SK-N-MC (cell line): ENCODE results near the gene GDF11.

Source experiments
- EZH2 ChIP-seq: fragments of 200-600 bp; sonication (generic); IDR thresholded peaks from one replicate; pipeline ENCODE4 v1.6.1; 2017; ENCODE audit warnings: antibody characterized with exemption
- FOXP2 ChIP-seq: optimal IDR thresholded peaks from 2 replicates; pipeline ENCODE3; 2011; ENCODE audit warnings: mild to moderate bottlenecking, moderate library complexity; ENCODE audit not compliant: insufficient read depth; ENCODE audit errors: extremely low read length, control extremely low read depth
- POLR2AphosphoS5 ChIP-seq: IDR thresholded peaks from 2 replicates; pipeline ENCODE4 v1.6.1; 2012; ENCODE audit warnings: mild to moderate bottlenecking, low read depth, low read length, borderline replicate concordance

DNA sequence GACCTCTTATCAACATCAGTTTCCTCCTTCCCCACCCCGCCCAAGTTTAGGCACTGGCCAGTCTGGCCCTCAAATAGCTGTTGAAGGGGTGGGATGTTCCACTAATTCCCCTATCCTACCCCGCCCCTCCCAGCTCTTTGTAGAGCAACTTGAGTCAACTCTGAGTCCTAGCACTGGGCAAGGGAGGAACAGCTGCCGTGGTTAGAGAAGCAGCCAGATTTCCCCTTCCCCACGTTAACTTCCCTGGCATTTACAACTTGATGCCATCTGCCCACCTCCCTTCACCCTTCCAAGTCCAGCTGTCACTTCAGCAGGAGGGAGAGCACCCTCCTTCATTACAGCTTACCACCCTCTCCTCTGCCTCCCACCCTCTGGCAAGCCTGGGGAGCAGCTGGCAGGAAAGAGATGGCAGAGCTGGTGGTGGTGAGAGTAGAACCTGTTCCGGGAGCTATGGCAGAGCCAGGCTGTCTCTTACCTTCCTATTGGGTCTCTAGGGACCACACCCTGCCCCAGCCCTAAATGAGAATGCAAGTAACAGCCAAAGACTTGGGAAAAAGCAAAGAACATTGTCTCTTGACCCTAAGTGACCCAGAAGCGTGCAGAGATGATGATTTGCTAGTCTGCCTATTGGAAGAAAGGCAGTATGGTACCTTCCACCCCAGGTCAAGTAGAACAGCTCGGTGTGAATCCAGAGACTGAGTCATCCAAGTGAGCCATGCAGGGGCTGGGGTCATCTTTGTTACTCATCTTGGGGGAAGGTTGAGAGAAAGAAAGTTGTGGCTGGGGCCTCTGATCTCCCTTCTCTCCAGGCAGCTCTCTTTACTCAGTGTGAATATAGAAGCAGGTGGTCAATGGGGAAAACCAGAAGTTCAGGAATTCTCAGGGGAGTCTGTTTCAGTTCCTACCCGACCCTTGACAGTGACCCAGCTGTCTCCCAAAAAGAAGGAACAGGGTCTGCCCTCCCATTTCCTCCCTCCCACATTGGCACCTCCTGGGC is 25.6 kb upstream of the GDF11 start:
- TF ChIP-seq POLR2AphosphoS5: no peak
- TF ChIP-seq EZH2: no peak
- no peak for TF ChIP-seq FOXP2
